GM12878 (cell line): Measurements from ENCODE around the gene MYBPHL. TPM values are rescaled to one million over a fixed set of nuclear protein-coding genes. Genes with fewer than 3 reads are reported as not detected.

Experiments used
- CBFB ChIP-seq: IDR thresholded peaks from 2 replicates; pipeline ENCODE4 v1.6.1; 2016; ENCODE audit warnings: antibody characterized with exemption, low read depth
- EGR1 ChIP-seq, 2 experiments: IDR thresholded peaks; 1 replicate in 1 of 2; 2 replicates in 1 of 2; pipeline ENCODE4 v1.6.1; 2011 to 2012; ENCODE audit warnings: low read depth in 2 of 2, low read length in 2 of 2, borderline replicate concordance in 1 of 2, mild to moderate bottlenecking in 1 of 2, moderate library complexity in 1 of 2
- HCFC1 ChIP-seq: fragments of 150-350 bp; IDR thresholded peaks from 2 replicates; pipeline ENCODE4 v1.6.1; 2014; ENCODE audit warnings: low read length
- NFYB ChIP-seq: IDR thresholded peaks from 2 replicates; pipeline ENCODE4 v1.6.1; 2011; ENCODE audit warnings: low read depth, mild to moderate bottlenecking, low read length, improper control_type of control experiment, moderate library complexity; ENCODE audit not compliant: insufficient read depth
- RELA ChIP-seq: fragments of 450-650 bp; IDR thresholded peaks from 2 replicates; pipeline ENCODE4 v1.8.0; 2014; ENCODE audit warnings: borderline replicate concordance; ENCODE audit not compliant: partially characterized antibody
- SP1 ChIP-seq: IDR thresholded peaks from one replicate; pipeline ENCODE4 v1.6.1; 2011; ENCODE audit warnings: low read depth, low read length
- YBX1 ChIP-seq: fragments of 450-650 bp; IDR thresholded peaks from 2 replicates; pipeline ENCODE4 v1.6.1; 2016; ENCODE audit warnings: antibody characterized with exemption
- ZBTB11 ChIP-seq: fragments of 450-650 bp; formaldehyde crosslinking; IDR thresholded peaks from 2 replicates; pipeline ENCODE4 v1.5.0; 2022; ENCODE audit warnings: mild to moderate bottlenecking, missing genetic modification characterization
- polyA plus RNA-seq, 11 experiments: library from polyadenylated mRNA; depleted of rRNA in 4 of 11; unstranded in 6 of 11; stranded (reverse) in 5 of 11; fragments of >200 nt; fragmentation: Nextera tagmentation in 4 of 11; fragmentation: Illumina TruSeq in 1 of 11; extraction: Ambion mirVana in 4 of 11; extraction: Trizol in 1 of 11; gene quantifications; 1 replicate in 1 of 11; 2 replicates in 10 of 11; pipeline versions ENCODE4 v1.2.1 to v1.2.3, GENCODE V29; 2011 to 2016; ENCODE audit warnings: inconsistent platforms in 2 of 11, missing spikeins in 2 of 11, low read depth in 1 of 11
- total RNA-seq, 4 experiments: library from RNA; depleted of rRNA in 3 of 4; stranded (reverse); fragments of >200 nt in 3 of 4; fragmentation: Illumina TruSeq in 1 of 4; extraction: Trizol in 1 of 4; gene quantifications; 2 replicates each; pipeline versions ENCODE4 v1.2.1 to v1.2.3, GENCODE V29; 2013 to 2021
- TF ChIP-seq, protein P1 (sequence below): fragments of 450-650 bp; IDR thresholded peaks from 2 replicates; pipeline ENCODE4 v1.6.1; 2017; ENCODE audit warnings: mild to moderate bottlenecking, moderate library complexity

Gene MYBPHL
- total and polyA plus RNA-seq, 10 of the 15 experiments (the other 5 are each of a cell fraction or from before 2014, with no cell fraction given), result 0.16 to 0.75 (median 0.54) TPM; not detected in 7

GRCh38 chr1:109350182-109350581 is 43.4 kb upstream of the MYBPHL start (continued):
- no peak for TF ChIP-seq ZBTB11
- no peak for TF ChIP-seq RELA
- TF ChIP-seq HCFC1, result no peak
- TF ChIP-seq, protein P1, sequence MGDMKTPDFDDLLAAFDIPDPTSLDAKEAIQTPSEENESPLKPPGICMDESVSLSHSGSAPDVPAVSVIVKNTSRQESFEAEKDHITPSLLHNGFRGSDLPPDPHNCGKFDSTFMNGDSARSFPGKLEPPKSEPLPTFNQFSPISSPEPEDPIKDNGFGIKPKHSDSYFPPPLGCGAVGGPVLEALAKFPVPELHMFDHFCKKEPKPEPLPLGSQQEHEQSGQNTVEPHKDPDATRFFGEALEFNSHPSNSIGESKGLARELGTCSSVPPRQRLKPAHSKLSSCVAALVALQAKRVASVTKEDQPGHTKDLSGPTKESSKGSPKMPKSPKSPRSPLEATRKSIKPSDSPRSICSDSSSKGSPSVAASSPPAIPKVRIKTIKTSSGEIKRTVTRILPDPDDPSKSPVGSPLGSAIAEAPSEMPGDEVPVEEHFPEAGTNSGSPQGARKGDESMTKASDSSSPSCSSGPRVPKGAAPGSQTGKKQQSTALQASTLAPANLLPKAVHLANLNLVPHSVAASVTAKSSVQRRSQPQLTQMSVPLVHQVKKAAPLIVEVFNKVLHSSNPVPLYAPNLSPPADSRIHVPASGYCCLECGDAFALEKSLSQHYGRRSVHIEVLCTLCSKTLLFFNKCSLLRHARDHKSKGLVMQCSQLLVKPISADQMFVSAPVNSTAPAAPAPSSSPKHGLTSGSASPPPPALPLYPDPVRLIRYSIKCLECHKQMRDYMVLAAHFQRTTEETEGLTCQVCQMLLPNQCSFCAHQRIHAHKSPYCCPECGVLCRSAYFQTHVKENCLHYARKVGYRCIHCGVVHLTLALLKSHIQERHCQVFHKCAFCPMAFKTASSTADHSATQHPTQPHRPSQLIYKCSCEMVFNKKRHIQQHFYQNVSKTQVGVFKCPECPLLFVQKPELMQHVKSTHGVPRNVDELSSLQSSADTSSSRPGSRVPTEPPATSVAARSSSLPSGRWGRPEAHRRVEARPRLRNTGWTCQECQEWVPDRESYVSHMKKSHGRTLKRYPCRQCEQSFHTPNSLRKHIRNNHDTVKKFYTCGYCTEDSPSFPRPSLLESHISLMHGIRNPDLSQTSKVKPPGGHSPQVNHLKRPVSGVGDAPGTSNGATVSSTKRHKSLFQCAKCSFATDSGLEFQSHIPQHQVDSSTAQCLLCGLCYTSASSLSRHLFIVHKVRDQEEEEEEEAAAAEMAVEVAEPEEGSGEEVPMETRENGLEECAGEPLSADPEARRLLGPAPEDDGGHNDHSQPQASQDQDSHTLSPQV, result no peak
- no peak for TF ChIP-seq CBFB
- no peak for TF ChIP-seq YBX1
- TF ChIP-seq NFYB, result no peak
- no peak for TF ChIP-seq EGR1 (IDR thresholded peaks at IDR 0.05; ENCODE audit: borderline replicate concordance in 1 of 2, low read depth in 2 of 2, low read length in 2 of 2)
- no peak for TF ChIP-seq SP1
